Thymus (tissue), 11 donors: ENCODE data around the gene GSTM2. TPM values are rescaled to one million over a fixed set of nuclear protein-coding genes. Genes with fewer than 3 reads are reported as not detected.

Source experiments
- DNase-seq, 9 donors: peaks; one replicate each; pipeline ENCODE4 v3.0.0-alpha.2; 2013; ENCODE audit warnings: low spot score in 9 of 9, low read depth in 6 of 9, missing footprints in 1 of 9
- H3K27ac ChIP-seq, 2 donors: one replicate each; pipeline ENCODE4 v1.5.1; 2013; ENCODE audit warnings: control low read depth in 1 of 2, low read depth in 1 of 2, low read length in 1 of 2, mild to moderate bottlenecking in 1 of 2, moderate library complexity in 1 of 2
- H3K27me3 ChIP-seq, 2 donors: one replicate each; pipeline ENCODE4 v1.5.1; 2013; ENCODE audit warnings: low read length in 1 of 2; ENCODE audit not compliant: control insufficient read depth in 2 of 2, insufficient read depth in 1 of 2
- H3K36me3 ChIP-seq, 2 donors: one replicate each; pipeline ENCODE4 v1.5.1; 2013; ENCODE audit warnings: low read length in 1 of 2, mild to moderate bottlenecking in 1 of 2, moderate library complexity in 1 of 2; ENCODE audit not compliant: control insufficient read depth in 2 of 2, insufficient read depth in 2 of 2
- H3K4me1 ChIP-seq, 2 donors: one replicate each; pipeline ENCODE4 v1.5.1; 2013; ENCODE audit warnings: low read length in 2 of 2; ENCODE audit not compliant: control insufficient read depth in 2 of 2, insufficient read depth in 2 of 2
- H3K4me3 ChIP-seq, 2 donors: one replicate each; pipeline ENCODE4 v1.5.1; 2013; ENCODE audit warnings: low read length in 2 of 2, control low read depth in 1 of 2, mild to moderate bottlenecking in 1 of 2
- H3K9me3 ChIP-seq, 2 donors: one replicate each; pipeline ENCODE4 v1.5.1; 2013; ENCODE audit warnings: low read length in 1 of 2, mild to moderate bottlenecking in 1 of 2; ENCODE audit not compliant: control insufficient read depth in 2 of 2, insufficient read depth in 1 of 2
- WGBS: extraction: QIAGEN DNeasy Blood & Tissue Kit; methylation state at CpG from one replicate; pipeline ENCODE4 v1.1.7; 2013; 5-methylcytosine and 5-hydroxymethylcytosine counted together
- polyA plus RNA-seq: library from polyadenylated mRNA; stranded (reverse); fragments of 200-250 nt; gene quantifications from one replicate; pipeline ENCODE4 v1.2.3, GENCODE V29; 2013
- total RNA-seq: library from RNA; stranded (reverse); fragments of 120-200 nt; gene quantifications from one replicate; pipeline ENCODE4 v1.2.4, GENCODE V29; 2013
- donor health status: healthy.

Gene GSTM2
- total and polyA plus RNA-seq, 2 donors = 14.7 to 100 TPM

GRCh38 chr1:109721971-109722370 is 54.1 kb downstream of the GSTM2 start:
- DNase-seq = no peak
- peaks cover 0 to 4% of the 10 kb centered on the region in 2 donors for H3K9me3 ChIP-seq
- no peaks in the 10 kb centered on the region for H3K4me1 ChIP-seq
- H3K27me3 ChIP-seq = no peaks in the 10 kb centered on the region
- H3K27ac ChIP-seq = no peak overlapping the region
- no peak overlapping the region for H3K4me3 ChIP-seq
- WGBS = 99% methylated on average over 1 of the region's 1 CpG
- no peaks in the 10 kb centered on the region for H3K36me3 ChIP-seq

- Histone ChIP-seq H3K4me3 (no peak overlapping the region), H3K36me3 (no peaks in the 10 kb centered on the region), H3K9me3 (peaks cover 0 to 6% of the 10 kb centered on the region in 2 donors), H3K4me1 (no peaks in the 10 kb centered on the region), H3K27ac (no peak overlapping the region), H3K27me3 (no peaks in the 10 kb centered on the region)
- DNase-seq = no peak
- WGBS = 95% methylated on average over 7 of the region's 7 CpGs
Observed at GRCh38 chr1:109722908-109723691, 55.2 kb downstream of the GSTM2 start.

Other genes with a start within 250 kb of the GSTM2 start
- gene PSMA5, start 241.6 kb upstream of the GSTM2 start, total RNA-seq = 144 TPM
- gene PSMA5, start 241.6 kb upstream of the GSTM2 start, polyA plus RNA-seq = 72.3 TPM
- 0.05 TPM for gene SYPL2, start 201.5 kb upstream of the GSTM2 start, total RNA-seq
- gene SYPL2, start 201.5 kb upstream of the GSTM2 start, polyA plus RNA-seq = 0.34 TPM
- 5.4 TPM for gene ATXN7L2, start 184.2 kb upstream of the GSTM2 start, total RNA-seq
- gene ATXN7L2, start 184.2 kb upstream of the GSTM2 start, polyA plus RNA-seq = 19.6 TPM
- gene CYB561D1, start 174.0 kb upstream of the GSTM2 start, total RNA-seq = 3.3 TPM
- gene CYB561D1, start 174.0 kb upstream of the GSTM2 start, polyA plus RNA-seq = 9.4 TPM
- gene AMIGO1, start 158.3 kb upstream of the GSTM2 start, total RNA-seq = 2.5 TPM
- gene AMIGO1, start 158.3 kb upstream of the GSTM2 start, polyA plus RNA-seq = 2.3 TPM
- 0.42 TPM for gene GPR61, start 128.2 kb upstream of the GSTM2 start, total RNA-seq
- gene GPR61, start 128.2 kb upstream of the GSTM2 start, polyA plus RNA-seq = 0.07 TPM
- gene GNAI3, start 119.4 kb upstream of the GSTM2 start, total RNA-seq = 7.7 TPM
- gene GNAI3, start 119.4 kb upstream of the GSTM2 start, polyA plus RNA-seq = 4.7 TPM
- 0.14 TPM for gene GNAT2, start 48.4 kb upstream of the GSTM2 start, total RNA-seq
- gene GNAT2, start 48.4 kb upstream of the GSTM2 start, polyA plus RNA-seq = 0.05 TPM
- gene AMPD2, start 48.2 kb upstream of the GSTM2 start, total RNA-seq = 24.8 TPM
- 32.8 TPM for gene AMPD2, start 48.2 kb upstream of the GSTM2 start, polyA plus RNA-seq
- 6.7 TPM for gene GSTM4, start 12.0 kb upstream of the GSTM2 start, total RNA-seq
- 15.6 TPM for gene GSTM4, start 12.0 kb upstream of the GSTM2 start, polyA plus RNA-seq
- gene GSTM1, start 19.8 kb downstream of the GSTM2 start, total RNA-seq = 12.9 TPM
- 0.27 TPM for gene GSTM1, start 19.8 kb downstream of the GSTM2 start, polyA plus RNA-seq
- 4.1 TPM for gene GSTM5, start 44.2 kb downstream of the GSTM2 start, total RNA-seq
- 2.3 TPM for gene GSTM5, start 44.2 kb downstream of the GSTM2 start, polyA plus RNA-seq
- gene GSTM3, start 73.0 kb downstream of the GSTM2 start, total RNA-seq = 14.8 TPM
- gene GSTM3, start 73.0 kb downstream of the GSTM2 start, polyA plus RNA-seq = 35.5 TPM
- not detected for gene EPS8L3, start 95.9 kb downstream of the GSTM2 start, total RNA-seq
- gene EPS8L3, start 95.9 kb downstream of the GSTM2 start, polyA plus RNA-seq = 0.02 TPM
- gene CSF1, start 242.8 kb downstream of the GSTM2 start, total RNA-seq = 5.6 TPM
- 11.1 TPM for gene CSF1, start 242.8 kb downstream of the GSTM2 start, polyA plus RNA-seq